Neural cell (in vitro differentiated cells): ENCODE data around the gene SOX12. TPM values are rescaled to one million over a fixed set of nuclear protein-coding genes. Genes with fewer than 3 reads are reported as not detected.

Experiments used
- H2AFZ ChIP-seq: fragments of 200-600, 300-800 bp; sonication (generic), shearing (Covaris generic); 2 replicates; pipeline ENCODE4 v1.6.0; 2014; ENCODE audit warnings: low read depth, mild to moderate bottlenecking, antibody characterized with exemption, low read length, moderate library complexity
- H3F3A ChIP-seq: fragments of 200-600 bp; shearing (Covaris generic); 2 replicates; pipeline ENCODE4 v1.6.1; 2016; ENCODE audit warnings: mild to moderate bottlenecking, moderate library complexity, mixed read lengths, antibody characterized with exemption, low read length; ENCODE audit not compliant: insufficient read depth, poor library complexity, severe bottlenecking
- H3K27ac ChIP-seq: fragments of 200-600, 300-800 bp; sonication (generic), shearing (Covaris generic); 2 replicates; pipeline ENCODE4 v1.5.1; 2014; ENCODE audit warnings: mild to moderate bottlenecking, low read length, moderate library complexity
- H3K27me3 ChIP-seq: fragments of 300-800, 200-600 bp; sonication (generic), shearing (Covaris generic); 2 replicates; pipeline ENCODE4 v1.6.0; 2014; ENCODE audit warnings: mild to moderate bottlenecking, low read depth, low read length, moderate library complexity; ENCODE audit not compliant: insufficient read depth
- H3K36me3 ChIP-seq: fragments of 300-800, 200-600 bp; sonication (generic), shearing (Covaris generic); 2 replicates; pipeline ENCODE4 v1.5.1; 2014; ENCODE audit warnings: mild to moderate bottlenecking, antibody characterized with exemption, low read length, moderate library complexity; ENCODE audit not compliant: insufficient read depth
- H3K4me2 ChIP-seq: fragments of 300-800, 200-600 bp; sonication (generic), shearing (Covaris generic); 2 replicates; pipeline ENCODE4 v1.6.0; 2014; ENCODE audit warnings: mild to moderate bottlenecking, low read length
- H3K4me3 ChIP-seq: fragments of 300-800, 200-600 bp; sonication (generic), shearing (Covaris generic); 2 replicates; pipeline ENCODE4 v1.5.1; 2014; ENCODE audit warnings: mild to moderate bottlenecking, low read length, moderate library complexity
- H3K79me2 ChIP-seq: fragments of 200-600 bp; shearing (Covaris generic); replicated peaks from 2 replicates; pipeline ENCODE4 v1.6.0; 2014; ENCODE audit warnings: mild to moderate bottlenecking, low read length, moderate library complexity; ENCODE audit not compliant: insufficient read depth
- H3K9ac ChIP-seq: fragments of 300-800, 200-600 bp; sonication (generic), shearing (Covaris generic); 2 replicates; pipeline ENCODE4 v1.6.1; 2016; ENCODE audit warnings: mild to moderate bottlenecking, low read length, mixed read lengths
- H3K9me2 ChIP-seq: fragments of 200-600 bp; shearing (Covaris generic); 2 replicates; pipeline ENCODE4 v1.6.1; 2016; ENCODE audit warnings: mild to moderate bottlenecking, low read length, mixed read lengths; ENCODE audit not compliant: insufficient read depth
- H3K9me3 ChIP-seq: fragments of 200-600, 300-800 bp; sonication (generic), shearing (Covaris generic); 2 replicates; pipeline ENCODE4 v1.6.1; 2016; ENCODE audit warnings: mild to moderate bottlenecking, mixed run types, low read length, moderate library complexity, mixed read lengths
- H4K20me1 ChIP-seq: fragments of 200-600 bp; shearing (Covaris generic); 2 replicates; pipeline ENCODE4 v1.6.1; 2016; ENCODE audit warnings: mild to moderate bottlenecking, mixed run types; ENCODE audit not compliant: insufficient read depth
- EP300 ChIP-seq: fragments of 450-650 bp; conservative IDR thresholded peaks from 2 replicates; pipeline ENCODE4 v1.6.1; 2014; ENCODE audit warnings: antibody characterized with exemption, mild to moderate bottlenecking, moderate library complexity; ENCODE audit not compliant: poor library complexity, severe bottlenecking
- EZH2 ChIP-seq: fragments of 200-600, 300-800 bp; shearing (Covaris generic), sonication (generic); IDR thresholded peaks from 2 replicates; pipeline ENCODE4 v1.6.1; 2014; ENCODE audit warnings: antibody characterized with exemption, low read length, borderline replicate concordance, mild to moderate bottlenecking; ENCODE audit not compliant: insufficient read depth, poor library complexity, severe bottlenecking
- MXI1 ChIP-seq: fragments of 450-650 bp; conservative IDR thresholded peaks from 2 replicates; pipeline ENCODE4 v1.6.1; 2014; ENCODE audit warnings: antibody characterized with exemption, mild to moderate bottlenecking; ENCODE audit not compliant: poor library complexity, severe bottlenecking
- POLR2AphosphoS5 ChIP-seq: IDR thresholded peaks from 2 replicates; pipeline ENCODE4 v1.6.1; 2012
- RAD21 ChIP-seq: fragments of 450-650 bp; conservative IDR thresholded peaks from 2 replicates; pipeline ENCODE4 v1.6.1; 2014; ENCODE audit warnings: antibody characterized with exemption, mild to moderate bottlenecking, moderate library complexity
- SMC3 ChIP-seq: fragments of 450-650 bp; conservative IDR thresholded peaks from 2 replicates; pipeline ENCODE4 v1.6.1; 2014; ENCODE audit warnings: antibody characterized with exemption, mild to moderate bottlenecking, moderate library complexity; ENCODE audit not compliant: poor library complexity
- TAF1 ChIP-seq: IDR thresholded peaks from 2 replicates; pipeline ENCODE4 v1.6.1; 2012; ENCODE audit warnings: low read depth
- polyA plus RNA-seq: library from polyadenylated mRNA; depleted of rRNA; stranded (reverse); fragments of >200 nt; gene quantifications from 2 replicates; pipeline ENCODE4 v1.2.3, GENCODE V29; 2014
- TF ChIP-seq, protein P1 (sequence below): IDR thresholded peaks from 2 replicates; pipeline ENCODE4 v1.6.1; 2012; ENCODE audit warnings: borderline replicate concordance
- TF ChIP-seq, protein P2 (sequence below): fragments of 450-650 bp; IDR thresholded peaks from 2 replicates; pipeline ENCODE4 v1.5.1; 2014; ENCODE audit warnings: antibody characterized with exemption, mild to moderate bottlenecking, moderate library complexity; ENCODE audit not compliant: poor library complexity, severe bottlenecking

The SOX12 gene
- polyA plus RNA-seq, 1 donor from 2014 or later, result 6.8 TPM

DNA sequence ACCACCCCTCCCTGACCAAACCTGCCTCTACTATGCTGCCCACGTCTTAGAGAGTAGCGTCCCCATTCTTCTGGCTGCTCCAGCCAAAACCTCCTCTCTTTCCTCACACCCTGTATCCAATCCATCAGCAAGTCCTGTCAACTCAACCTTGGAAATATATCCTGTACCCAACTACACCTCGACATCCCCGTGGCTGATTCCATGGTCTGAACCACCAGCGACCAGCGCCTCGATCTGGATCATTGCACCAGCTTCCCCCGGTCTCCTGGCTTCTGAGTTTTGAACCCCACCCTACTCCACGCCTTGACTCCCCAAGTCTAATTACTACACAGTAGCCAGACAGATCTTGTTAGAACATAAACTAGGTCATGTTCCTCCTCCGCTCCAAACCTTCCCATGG is 31.4 kb downstream of the SOX12 start:
- Histone ChIP-seq H3K9ac (no peak overlapping the region), H3K27me3 (no peaks in the 10 kb centered on the region), H3K9me3 (no peaks in the 10 kb centered on the region), H3K36me3 (no peaks in the 10 kb centered on the region), H3K4me2 (no peak overlapping the region), H4K20me1 (no peaks in the 10 kb centered on the region), H3K79me2 (no peaks in the 10 kb centered on the region), H2AFZ (no peak overlapping the region), H3K9me2 (no peaks in the 10 kb centered on the region), H3K27ac (no peak overlapping the region), H3K4me3 (no peak overlapping the region), H3F3A (no peaks in the 10 kb centered on the region)
- TF ChIP-seq POLR2AphosphoS5, result no peak
- TF ChIP-seq SMC3, result no peak
- TF ChIP-seq, protein P1, sequence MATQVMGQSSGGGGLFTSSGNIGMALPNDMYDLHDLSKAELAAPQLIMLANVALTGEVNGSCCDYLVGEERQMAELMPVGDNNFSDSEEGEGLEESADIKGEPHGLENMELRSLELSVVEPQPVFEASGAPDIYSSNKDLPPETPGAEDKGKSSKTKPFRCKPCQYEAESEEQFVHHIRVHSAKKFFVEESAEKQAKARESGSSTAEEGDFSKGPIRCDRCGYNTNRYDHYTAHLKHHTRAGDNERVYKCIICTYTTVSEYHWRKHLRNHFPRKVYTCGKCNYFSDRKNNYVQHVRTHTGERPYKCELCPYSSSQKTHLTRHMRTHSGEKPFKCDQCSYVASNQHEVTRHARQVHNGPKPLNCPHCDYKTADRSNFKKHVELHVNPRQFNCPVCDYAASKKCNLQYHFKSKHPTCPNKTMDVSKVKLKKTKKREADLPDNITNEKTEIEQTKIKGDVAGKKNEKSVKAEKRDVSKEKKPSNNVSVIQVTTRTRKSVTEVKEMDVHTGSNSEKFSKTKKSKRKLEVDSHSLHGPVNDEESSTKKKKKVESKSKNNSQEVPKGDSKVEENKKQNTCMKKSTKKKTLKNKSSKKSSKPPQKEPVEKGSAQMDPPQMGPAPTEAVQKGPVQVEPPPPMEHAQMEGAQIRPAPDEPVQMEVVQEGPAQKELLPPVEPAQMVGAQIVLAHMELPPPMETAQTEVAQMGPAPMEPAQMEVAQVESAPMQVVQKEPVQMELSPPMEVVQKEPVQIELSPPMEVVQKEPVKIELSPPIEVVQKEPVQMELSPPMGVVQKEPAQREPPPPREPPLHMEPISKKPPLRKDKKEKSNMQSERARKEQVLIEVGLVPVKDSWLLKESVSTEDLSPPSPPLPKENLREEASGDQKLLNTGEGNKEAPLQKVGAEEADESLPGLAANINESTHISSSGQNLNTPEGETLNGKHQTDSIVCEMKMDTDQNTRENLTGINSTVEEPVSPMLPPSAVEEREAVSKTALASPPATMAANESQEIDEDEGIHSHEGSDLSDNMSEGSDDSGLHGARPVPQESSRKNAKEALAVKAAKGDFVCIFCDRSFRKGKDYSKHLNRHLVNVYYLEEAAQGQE, result no peak
- TF ChIP-seq, protein P2, sequence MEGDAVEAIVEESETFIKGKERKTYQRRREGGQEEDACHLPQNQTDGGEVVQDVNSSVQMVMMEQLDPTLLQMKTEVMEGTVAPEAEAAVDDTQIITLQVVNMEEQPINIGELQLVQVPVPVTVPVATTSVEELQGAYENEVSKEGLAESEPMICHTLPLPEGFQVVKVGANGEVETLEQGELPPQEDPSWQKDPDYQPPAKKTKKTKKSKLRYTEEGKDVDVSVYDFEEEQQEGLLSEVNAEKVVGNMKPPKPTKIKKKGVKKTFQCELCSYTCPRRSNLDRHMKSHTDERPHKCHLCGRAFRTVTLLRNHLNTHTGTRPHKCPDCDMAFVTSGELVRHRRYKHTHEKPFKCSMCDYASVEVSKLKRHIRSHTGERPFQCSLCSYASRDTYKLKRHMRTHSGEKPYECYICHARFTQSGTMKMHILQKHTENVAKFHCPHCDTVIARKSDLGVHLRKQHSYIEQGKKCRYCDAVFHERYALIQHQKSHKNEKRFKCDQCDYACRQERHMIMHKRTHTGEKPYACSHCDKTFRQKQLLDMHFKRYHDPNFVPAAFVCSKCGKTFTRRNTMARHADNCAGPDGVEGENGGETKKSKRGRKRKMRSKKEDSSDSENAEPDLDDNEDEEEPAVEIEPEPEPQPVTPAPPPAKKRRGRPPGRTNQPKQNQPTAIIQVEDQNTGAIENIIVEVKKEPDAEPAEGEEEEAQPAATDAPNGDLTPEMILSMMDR, result no peak
- no peak for TF ChIP-seq EZH2
- no peak for TF ChIP-seq RAD21

DNA sequence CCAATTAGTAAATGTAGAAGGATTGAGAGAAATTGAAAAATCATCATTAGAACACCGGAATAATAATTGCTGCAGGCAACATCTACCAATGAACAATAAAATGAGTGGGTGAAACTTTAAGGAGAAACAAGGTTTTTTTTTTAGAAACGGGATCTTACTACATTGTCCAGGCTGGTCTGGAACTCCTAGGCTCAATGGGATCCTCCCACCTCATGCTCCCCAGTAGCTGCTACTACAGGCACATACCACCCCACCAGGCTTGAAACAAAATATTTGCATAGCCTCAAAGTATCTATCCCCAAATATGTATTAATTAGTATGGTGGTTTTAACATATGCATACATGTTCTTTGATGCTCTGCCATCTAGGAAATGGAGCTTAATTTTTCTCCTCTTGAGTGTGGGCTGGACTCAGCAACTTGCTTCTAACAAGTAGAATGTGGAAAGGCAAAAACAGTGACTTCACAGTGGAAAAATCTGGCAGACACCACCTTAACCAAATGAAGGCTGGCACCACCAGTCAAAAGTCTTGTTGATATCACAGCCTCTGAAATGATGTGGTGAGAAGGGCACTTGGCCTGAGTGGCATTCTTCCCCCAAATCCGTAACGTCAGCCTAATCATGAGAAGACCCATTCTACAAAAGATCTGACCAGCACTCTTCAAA is 33.7 kb downstream of the SOX12 start:
- Histone ChIP-seq H3K9me3 (no peaks in the 10 kb centered on the region), H2AFZ (no peak overlapping the region), H3K27me3 (no peaks in the 10 kb centered on the region), H3K36me3 (no peaks in the 10 kb centered on the region), H3K4me2 (no peak overlapping the region), H3K79me2 (no peaks in the 10 kb centered on the region), H3F3A (no peaks in the 10 kb centered on the region), H4K20me1 (no peaks in the 10 kb centered on the region), H3K4me3 (no peak overlapping the region), H3K27ac (no peak overlapping the region), H3K9me2 (no peaks in the 10 kb centered on the region), H3K9ac (no peak overlapping the region)
- TF ChIP-seq POLR2AphosphoS5 (no peak), TAF1 (no peak), EZH2 (no peak), EP300 (no peak), MXI1 (no peak), RAD21 (no peak), SMC3 (no peak)
- TF ChIP-seq, protein P1, result no peak
- TF ChIP-seq, protein P2, result no peak
